GM13976 (cell line): Measurements from ENCODE around the gene NAB2.

Source experiments
- DNase-seq: peaks from one replicate; pipeline ENCODE4 v3.0.0; 2012; ENCODE audit warnings: low spot score
- CTCF ChIP-seq: IDR thresholded peaks from 2 replicates; pipeline ENCODE4 v1.5.1; 2012; ENCODE audit warnings: borderline replicate concordance, mild to moderate bottlenecking; ENCODE audit not compliant: insufficient read depth; ENCODE audit errors: extremely low read depth, missing control alignments, control extremely low read depth
- in situ Hi-C: fragments of 300-500 bp; cut with MboI; formaldehyde crosslinking; loops from one replicate; pipeline ENCODE4 v1.12.0; 2022; ENCODE audit warnings: low sequenced_read_pairs, mixed read lengths, inconsistent platforms; ENCODE audit not compliant: unreplicated experiment

Gene NAB2

GRCh38 chr12:57090490-57090889, 1.6 kb downstream of the NAB2 start:
- no peak for TF ChIP-seq CTCF
- in situ Hi-C loops: no loop called here

GRCh38 chr12:57090924-57091637, 2.2 kb downstream of the NAB2 start:
- DNase-seq: no peak
- in situ Hi-C loops: no loop called here
- no peak for TF ChIP-seq CTCF

More at GRCh38 chr12:57090490-57090889, 1.6 kb downstream of the NAB2 start:
- DNase-seq: no peak

GRCh38 chr12:57091638-57092528, 3.0 kb downstream of the NAB2 start:
- no peak for TF ChIP-seq CTCF
- DNase-seq: no peak
- in situ Hi-C loops: no loop called here

GRCh38 chr12:57092529-57092862, 3.6 kb downstream of the NAB2 start:
- DNase-seq: no peak

GRCh38 chr12:57092876-57093414, 4.0 kb downstream of the NAB2 start:
- in situ Hi-C loops: no loop called here
- TF ChIP-seq CTCF: no peak
- no peak for DNase-seq

More at GRCh38 chr12:57092529-57092862, 3.6 kb downstream of the NAB2 start:
- in situ Hi-C loops: no loop called here
- TF ChIP-seq CTCF: no peak

- in situ Hi-C loops: no loop called here
- peak; percentile 78 for TF ChIP-seq CTCF
- DNase-seq: peak; percentile 93
Observed at GRCh38 chr12:57093415-57094207, 4.7 kb downstream of the NAB2 start.
